Mesothelial cell of epicardium (in vitro differentiated cells): ENCODE data around the gene EEF1AKMT3. TPM values are rescaled to one million over a fixed set of nuclear protein-coding genes. Genes with fewer than 3 reads are reported as not detected.

Experiments used
- DNase-seq, 2 experiments: peaks; one replicate each; pipeline ENCODE4 v3.0.0; 2021; ENCODE audit warnings: low spot score in 2 of 2; ENCODE audit not compliant: unreplicated experiment in 2 of 2
- H3K27ac Mint-ChIP-seq: 2 replicates; pipeline ENCODE4 v1.8.0; 2021; ENCODE audit warnings: mixed read lengths
- H3K27me3 Mint-ChIP-seq: 2 replicates; pipeline ENCODE4 v1.8.0; 2021; ENCODE audit warnings: low read depth, mixed read lengths
- H3K36me3 Mint-ChIP-seq: 2 replicates; pipeline ENCODE4 v1.8.0; 2021; ENCODE audit warnings: mixed read lengths
- H3K4me1 Mint-ChIP-seq: 2 replicates; pipeline ENCODE4 v1.8.0; 2021; ENCODE audit warnings: mixed read lengths
- H3K4me3 Mint-ChIP-seq: 2 replicates; pipeline ENCODE4 v1.8.0; 2021; ENCODE audit warnings: mild to moderate bottlenecking, moderate library complexity, mixed read lengths
- H3K9me3 Mint-ChIP-seq: 2 replicates; pipeline ENCODE4 v1.8.0; 2021; ENCODE audit warnings: mixed read lengths
- total RNA-seq: library from RNA; stranded (reverse); gene quantifications from 3 replicates; pipeline ENCODE4 v1.2.1, GENCODE V29; 2021
- TF ChIP-seq, protein P1 (sequence below): fragments of 200-600 bp; sonication (generic); IDR thresholded peaks from one replicate; pipeline ENCODE4 v1.5.0; 2021; ENCODE audit warnings: antibody characterized with exemption; ENCODE audit not compliant: unreplicated experiment

The EEF1AKMT3 gene
- total RNA-seq, 1 donor from 2014 or later, result 8.7 TPM

DNA sequence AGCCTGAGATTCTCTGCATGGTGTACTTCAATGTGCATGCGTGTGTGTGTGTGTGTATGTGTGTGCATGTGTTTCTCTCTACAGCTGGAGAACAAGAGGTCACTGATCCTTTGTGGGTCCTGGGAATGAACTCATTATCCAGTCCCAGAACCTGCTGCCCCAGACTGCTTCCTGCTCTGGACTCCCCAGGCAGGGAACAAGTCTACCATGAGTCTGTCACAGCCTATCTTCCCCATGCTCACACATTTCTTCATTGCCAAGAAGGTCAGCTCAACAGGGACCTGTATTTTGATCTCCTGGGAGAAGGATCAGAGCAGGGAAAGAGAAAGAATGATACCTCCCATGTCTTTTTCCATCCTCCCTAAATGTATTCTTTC lies 31.0 kb upstream of the EEF1AKMT3 start:
- no peak for DNase-seq
- no peak overlapping the region for H3K27ac Mint-ChIP-seq
- H3K4me1 Mint-ChIP-seq, result peaks cover 28% of the 10 kb centered on the region
- TF ChIP-seq, protein P1, sequence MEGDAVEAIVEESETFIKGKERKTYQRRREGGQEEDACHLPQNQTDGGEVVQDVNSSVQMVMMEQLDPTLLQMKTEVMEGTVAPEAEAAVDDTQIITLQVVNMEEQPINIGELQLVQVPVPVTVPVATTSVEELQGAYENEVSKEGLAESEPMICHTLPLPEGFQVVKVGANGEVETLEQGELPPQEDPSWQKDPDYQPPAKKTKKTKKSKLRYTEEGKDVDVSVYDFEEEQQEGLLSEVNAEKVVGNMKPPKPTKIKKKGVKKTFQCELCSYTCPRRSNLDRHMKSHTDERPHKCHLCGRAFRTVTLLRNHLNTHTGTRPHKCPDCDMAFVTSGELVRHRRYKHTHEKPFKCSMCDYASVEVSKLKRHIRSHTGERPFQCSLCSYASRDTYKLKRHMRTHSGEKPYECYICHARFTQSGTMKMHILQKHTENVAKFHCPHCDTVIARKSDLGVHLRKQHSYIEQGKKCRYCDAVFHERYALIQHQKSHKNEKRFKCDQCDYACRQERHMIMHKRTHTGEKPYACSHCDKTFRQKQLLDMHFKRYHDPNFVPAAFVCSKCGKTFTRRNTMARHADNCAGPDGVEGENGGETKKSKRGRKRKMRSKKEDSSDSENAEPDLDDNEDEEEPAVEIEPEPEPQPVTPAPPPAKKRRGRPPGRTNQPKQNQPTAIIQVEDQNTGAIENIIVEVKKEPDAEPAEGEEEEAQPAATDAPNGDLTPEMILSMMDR, result no peak
- H3K9me3 Mint-ChIP-seq, result no peaks in the 10 kb centered on the region
- H3K27me3 Mint-ChIP-seq, result peaks cover 60% of the 10 kb centered on the region
- H3K4me3 Mint-ChIP-seq, result no peak overlapping the region
- peaks cover 4% of the 10 kb centered on the region for H3K36me3 Mint-ChIP-seq

DNA sequence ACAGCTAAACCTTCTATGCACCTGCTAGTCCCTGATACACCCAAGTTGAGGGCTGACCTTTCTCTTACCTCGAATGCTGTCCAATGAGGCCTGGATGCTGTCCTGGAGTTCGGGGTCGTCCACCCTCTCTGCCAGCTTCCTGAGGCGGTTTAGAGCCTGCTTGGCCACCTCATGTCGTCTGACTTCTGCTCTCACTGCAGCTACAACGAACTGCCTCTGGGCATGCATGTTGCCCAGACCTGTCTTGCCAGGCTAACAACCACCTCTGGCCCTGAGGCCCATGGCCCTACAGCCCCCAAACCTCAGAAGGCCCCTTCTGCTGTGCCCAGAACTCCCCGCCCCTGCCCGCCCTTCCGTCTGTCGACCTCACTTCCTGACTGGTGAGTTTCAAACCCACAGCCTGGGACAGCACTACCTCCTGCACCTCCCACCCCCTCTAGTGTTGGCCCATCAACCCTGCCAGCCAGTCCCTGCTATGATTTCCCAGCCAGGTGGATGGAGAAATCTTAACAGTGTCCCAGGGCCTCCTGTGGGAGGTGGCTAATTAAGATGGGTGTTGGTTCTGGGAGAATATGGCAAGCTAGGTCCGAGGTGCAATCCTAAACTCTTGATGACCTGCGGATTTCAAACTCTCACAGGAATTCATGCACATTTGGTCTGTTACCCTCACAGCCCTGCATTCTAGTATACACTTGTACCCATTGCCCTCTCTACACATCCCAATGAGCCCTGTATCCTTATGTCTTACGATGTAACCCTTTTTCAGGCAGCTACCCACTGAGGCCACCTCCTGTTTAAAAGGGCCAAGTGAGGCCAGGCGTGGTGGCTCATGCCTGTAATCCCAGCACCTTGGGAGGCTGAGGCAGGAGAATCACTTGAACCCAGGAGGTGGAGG lies 30.3 kb upstream of the EEF1AKMT3 start:
- Mint-ChIP-seq H3K4me1 (peaks cover 22% of the 10 kb centered on the region), H3K27ac (no peak overlapping the region), H3K36me3 (peaks cover 10% of the 10 kb centered on the region), H3K4me3 (no peak overlapping the region), H3K27me3 (peaks cover 53% of the 10 kb centered on the region), H3K9me3 (no peaks in the 10 kb centered on the region)
- TF ChIP-seq, protein P1, result no peak
- no peak for DNase-seq

DNA sequence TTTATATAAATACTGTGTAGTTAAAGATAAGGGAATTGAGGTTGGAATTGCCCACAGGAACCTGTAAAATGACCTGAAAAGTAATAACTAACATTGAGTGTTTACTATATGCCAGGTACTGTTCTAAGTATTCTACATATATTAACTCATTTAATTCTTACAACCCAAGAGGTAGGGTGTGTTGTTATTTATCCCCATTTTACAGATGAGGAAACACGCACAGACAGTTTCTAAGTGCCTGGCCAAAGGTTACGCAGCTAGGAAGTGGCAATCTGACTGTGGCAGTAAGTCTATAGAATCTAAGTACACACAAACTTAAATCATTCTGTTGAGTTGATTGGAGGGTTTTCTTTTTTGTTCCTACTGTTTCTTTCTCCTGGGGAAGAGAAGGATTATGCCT lies 28.6 kb upstream of the EEF1AKMT3 start:
- peak overlapping the region; percentile 94 for H3K4me3 Mint-ChIP-seq
- peak overlapping the region; percentile 93 for H3K27ac Mint-ChIP-seq
- DNase-seq, result no peak
- no peaks in the 10 kb centered on the region for H3K9me3 Mint-ChIP-seq
- H3K4me1 Mint-ChIP-seq, result peaks cover 21% of the 10 kb centered on the region
- peaks cover 19% of the 10 kb centered on the region for H3K36me3 Mint-ChIP-seq
- H3K27me3 Mint-ChIP-seq, result peaks cover 48% of the 10 kb centered on the region
- TF ChIP-seq, protein P1, result no peak

DNA sequence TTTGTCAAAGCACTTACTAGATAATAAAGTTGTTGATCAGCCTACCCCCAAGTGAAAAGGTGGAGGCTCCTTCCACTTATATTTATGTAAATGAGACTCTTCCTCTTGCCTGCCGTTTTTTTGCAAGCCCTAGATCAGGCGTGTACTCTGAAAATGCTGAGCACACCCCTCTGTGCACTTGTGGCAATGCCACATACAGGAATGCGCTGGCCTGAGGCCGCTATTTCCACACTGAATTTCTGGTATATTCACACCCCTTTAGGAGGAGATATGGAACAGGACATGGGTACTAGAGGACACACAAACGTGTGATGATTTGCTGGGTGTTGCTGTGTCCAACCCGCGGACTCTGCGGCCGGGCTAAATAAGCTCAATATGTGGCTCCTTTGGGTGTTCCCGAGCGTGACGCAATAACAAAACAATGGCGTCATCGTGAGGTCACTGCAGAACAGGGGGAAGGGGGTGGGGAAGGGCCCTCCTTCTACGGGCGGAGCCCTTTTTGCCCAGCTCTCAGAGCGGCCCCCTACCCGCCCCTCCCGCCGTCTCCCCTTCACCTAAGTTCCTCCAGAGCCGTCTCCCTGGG lies 28.1 kb upstream of the EEF1AKMT3 start:
- peak overlapping the region; percentile 99 for H3K27ac Mint-ChIP-seq
- H3K4me3 Mint-ChIP-seq, result peak overlapping the region; percentile 94
- peaks cover 42% of the 10 kb centered on the region for H3K27me3 Mint-ChIP-seq
- DNase-seq, result no peak
- H3K36me3 Mint-ChIP-seq, result peaks cover 23% of the 10 kb centered on the region
- TF ChIP-seq, protein P1, result no peak
- H3K4me1 Mint-ChIP-seq, result peaks cover 17% of the 10 kb centered on the region
- H3K9me3 Mint-ChIP-seq, result no peaks in the 10 kb centered on the region

DNA sequence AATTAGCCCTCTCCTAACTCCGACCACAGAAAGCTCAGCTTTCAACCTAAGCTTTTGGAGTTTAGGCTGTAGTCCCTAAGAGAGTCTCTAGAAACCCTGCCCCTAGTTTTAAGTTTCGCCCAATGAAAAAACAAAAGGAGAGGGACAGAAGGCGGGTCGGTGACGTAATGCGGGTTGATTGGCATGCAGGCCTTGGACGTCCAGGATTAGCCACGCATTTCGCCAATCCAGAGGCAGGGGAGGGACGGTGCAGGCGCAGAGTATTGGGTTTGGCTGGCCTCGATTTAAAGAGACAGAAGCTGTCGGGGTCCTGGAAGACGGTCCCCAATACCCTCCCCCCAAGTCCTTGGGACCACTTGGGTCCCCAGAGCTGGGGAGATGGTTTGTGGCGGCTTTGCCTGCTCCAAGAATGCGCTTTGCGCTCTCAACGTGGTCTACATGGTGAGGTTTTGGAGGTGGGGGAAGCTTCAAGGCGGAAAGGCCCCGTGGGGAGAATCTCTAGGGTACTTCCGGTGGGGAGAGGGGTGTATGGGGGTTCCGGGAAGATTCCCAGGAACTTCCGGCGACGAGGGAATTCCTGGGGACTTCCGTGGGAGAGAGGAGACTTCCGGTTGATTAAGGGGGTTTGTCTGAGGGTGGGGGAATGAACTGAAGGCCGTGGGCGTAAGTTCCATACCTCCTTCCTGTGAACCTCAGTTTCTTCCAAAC lies 27.5 kb upstream of the EEF1AKMT3 start, which contains the start of gene TSPAN31:
Gene TSPAN31, plus strand, starts transcription at position 263 of the 708 bp plus-strand sequence. Its CDS starts 116 bp downstream, at position 379.
- H3K27me3 Mint-ChIP-seq, result peaks cover 36% of the 10 kb centered on the region
- peak within 1 kb of the TSS; percentile 94 for H3K4me3 Mint-ChIP-seq
- H3K36me3 Mint-ChIP-seq, result peaks cover 24% of the 10 kb centered on the region
- DNase-seq, result peak; percentile 91
- H3K9me3 Mint-ChIP-seq, result no peaks in the 10 kb centered on the region
- TF ChIP-seq, protein P1, result no peak
- peaks cover 16% of the 10 kb centered on the region for H3K4me1 Mint-ChIP-seq
- H3K27ac Mint-ChIP-seq, result peak within 1 kb of the TSS; percentile 99
